ENCODE data around the gene GFI1.

GFI1 gene

DNA sequence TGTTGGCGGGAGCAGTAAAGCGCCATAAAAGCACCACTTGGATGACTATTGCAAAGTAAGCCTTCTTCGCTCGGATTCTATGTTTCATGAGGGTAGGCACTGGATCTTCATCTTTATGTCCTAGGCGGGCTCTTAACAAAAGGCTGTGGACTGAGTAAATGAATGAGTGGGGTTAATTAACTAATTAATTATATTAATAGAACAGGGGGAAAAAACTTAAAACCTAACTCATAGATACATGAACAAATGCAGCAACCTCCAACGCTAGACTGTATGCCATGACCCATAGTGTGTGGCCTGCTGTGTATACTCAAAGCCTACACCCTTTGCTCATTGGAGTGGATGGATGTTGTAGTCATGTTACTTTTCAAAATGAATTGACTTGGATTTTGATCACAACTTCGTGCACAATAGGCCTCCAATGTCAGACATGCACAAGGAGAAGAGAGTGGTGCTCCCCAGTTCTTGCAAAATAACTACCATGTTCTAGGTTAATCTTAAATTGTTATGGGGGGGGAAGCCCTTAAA lies 417 bp upstream of the GFI1 start:
- DNase-seq, result no peak

- DNase-seq, result peak; percentile 36
Observed at GRCh38 chr1:92485381-92486250, 1.1 kb downstream of the GFI1 start.

DNA sequence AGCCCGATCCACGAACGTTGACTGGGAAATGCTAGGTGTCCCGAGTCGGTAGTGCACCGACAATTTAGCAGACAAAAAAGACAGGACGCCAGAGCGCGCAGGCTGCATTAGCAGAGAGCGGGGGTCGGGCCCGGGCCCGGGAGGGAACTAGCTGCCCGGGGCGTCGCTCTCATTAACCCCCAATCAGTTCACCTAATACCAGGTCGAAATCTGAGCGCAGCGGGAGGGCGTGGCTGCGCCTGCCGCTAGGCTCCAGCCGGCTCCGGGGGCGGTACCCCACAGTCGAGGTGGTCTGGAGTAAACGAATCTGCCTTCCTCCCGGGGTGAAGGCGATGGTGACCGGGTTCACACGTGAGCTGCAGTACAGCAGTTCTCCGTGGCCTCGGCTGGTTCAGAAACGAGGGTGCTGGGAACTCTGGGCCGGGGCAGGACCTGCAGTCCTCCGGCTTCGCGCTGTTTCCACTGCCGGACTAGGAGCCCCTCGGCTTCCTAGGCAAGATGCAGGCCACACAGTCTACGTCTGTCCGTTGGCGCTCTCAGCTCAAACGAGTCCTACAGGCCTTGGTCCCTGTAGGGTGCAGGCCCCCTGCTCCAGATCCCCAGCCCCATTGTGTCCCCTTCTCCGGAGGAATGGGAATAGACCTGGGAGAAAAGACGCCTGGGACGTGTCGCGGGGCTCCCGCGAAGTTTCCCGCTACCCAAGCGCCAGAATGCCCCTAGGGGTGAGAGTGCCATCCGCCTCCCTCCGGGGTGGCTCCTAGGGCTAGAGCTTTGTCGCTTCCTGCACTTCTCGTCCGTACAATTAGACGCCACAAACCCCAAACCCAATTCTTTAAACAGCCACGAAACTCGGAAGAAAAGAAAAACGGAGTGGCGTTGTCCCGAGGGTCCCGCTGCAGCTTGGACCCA lies 2.0 kb downstream of the GFI1 start:
- DNase-seq, result peak; percentile 37

DNA sequence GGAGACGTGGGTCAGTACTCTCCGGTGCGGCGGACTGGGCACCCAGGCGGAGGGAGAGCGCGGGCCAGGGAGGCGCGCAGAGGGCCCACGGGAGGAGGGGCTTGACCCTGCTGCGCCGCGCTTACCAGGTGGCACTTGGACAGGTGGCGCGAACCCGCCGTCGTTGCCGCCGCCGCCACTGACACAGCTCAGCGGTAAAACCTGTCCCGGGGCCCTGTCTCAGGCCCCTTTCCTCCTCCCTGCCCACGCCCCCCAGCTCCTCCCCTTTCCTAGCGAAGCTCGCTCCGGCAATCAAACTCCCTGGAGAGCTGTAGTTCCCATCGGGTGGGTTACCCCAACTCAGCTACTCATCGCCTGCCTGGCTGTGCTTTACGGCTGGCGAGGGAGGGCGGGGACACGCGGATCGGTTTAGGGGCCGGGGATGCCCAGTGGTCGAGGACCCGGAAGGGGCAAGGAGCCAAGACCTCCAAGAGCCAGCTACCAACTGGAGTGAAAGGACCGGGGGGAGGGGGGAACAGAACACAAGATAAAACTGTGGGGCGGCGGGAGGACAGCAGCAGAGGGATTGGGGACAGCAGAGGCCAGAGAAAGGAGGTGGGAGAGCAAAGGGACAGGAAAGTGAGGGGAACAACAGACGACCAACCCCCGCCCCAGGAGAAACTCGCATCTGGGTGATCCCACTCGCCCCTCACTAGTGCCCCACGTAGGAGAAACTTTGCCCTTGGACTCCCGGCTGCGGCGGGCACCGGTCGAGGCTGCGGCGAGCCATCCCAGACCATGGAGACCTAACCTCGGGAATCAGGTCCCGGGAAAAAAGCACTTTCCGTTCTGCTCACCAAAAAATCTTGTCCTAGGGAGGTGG lies 2.9 kb downstream of the GFI1 start:
- peak; percentile 34 for DNase-seq

GRCh38 chr1:92482665-92483609 lies 3.8 kb downstream of the GFI1 start:
- DNase-seq, result peak; percentile 43

GRCh38 chr1:92481971-92482664 lies 4.6 kb downstream of the GFI1 start:
- peak; percentile 35 for DNase-seq

DNA sequence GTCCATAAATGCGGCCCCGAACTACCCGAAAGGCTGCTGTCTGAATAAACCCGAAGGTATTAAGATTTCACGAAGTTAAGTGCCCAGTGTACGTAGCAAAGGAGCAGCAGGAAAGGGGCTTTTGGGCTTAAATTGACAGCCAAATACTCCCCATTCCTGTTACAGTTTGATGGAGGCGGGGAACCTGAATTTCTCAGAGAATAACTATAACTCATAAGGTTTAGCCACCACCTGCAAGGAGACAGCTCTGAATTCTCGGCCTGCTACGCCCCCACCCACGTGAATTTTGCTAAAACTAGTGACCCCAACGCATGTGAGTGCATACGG lies 5.2 kb downstream of the GFI1 start:
- no peak for DNase-seq

GRCh38 chr1:92480813-92481598 lies 5.7 kb downstream of the GFI1 start:
- DNase-seq, result no peak

DNA sequence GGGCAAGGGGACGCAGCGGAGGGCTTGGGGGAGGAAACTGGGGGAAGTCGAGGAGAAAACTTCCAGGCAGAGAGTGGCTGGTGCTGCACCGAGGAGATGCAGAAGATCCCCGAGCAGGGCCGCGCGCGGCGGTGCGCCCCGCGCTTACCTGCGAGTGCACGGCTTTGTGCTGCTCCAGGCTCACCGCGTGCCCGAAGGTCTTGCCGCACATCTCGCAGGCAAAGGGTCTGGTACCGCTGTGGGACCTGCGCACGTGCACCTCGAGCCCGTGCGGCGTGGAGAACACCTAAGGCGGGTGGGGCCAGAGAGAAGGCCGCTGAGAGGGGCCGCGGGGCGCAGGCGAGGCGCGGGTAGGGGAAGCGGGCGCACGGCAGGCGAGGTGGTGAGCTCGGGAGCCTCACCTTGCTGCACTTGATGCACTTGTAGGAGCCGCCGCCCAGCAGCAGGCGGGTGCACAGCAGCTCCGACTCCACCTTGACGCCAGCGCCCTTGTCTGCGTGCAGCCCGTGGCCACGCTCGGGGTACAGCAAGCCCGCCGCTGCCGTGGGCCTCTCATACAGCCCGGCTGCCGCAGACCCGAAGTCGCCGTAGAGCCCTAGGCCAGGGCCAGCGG lies 6.4 kb downstream of the GFI1 start:
- DNase-seq, result no peak

DNA sequence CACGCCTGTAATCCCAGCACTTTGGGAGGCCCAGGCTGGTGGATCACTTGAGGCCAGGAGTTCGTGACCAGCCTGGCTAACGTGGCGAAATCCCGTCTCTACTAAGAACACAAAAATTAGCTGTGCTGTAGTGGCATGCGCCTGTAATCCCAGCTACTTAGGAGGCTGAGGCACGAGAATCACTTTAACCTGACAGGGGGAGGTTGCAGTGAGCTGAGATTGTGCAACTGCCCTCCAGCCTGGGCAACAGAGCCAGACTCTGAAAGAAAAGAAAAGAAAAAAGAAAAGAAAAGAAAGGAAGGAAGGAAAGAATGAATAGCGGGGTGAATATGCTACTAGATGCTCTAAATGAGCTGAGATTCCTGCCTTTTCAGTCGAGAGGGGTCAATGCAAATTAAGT lies 7.1 kb downstream of the GFI1 start:
- DNase-seq, result no peak

- DNase-seq, result no peak
Observed at GRCh38 chr1:92478393-92478792, 8.3 kb downstream of the GFI1 start.

- no peak for DNase-seq
Observed at GRCh38 chr1:92476071-92476631, 10.6 kb downstream of the GFI1 start.

GRCh38 chr1:92475029-92475428 lies 11.7 kb downstream of the GFI1 start:
- no peak for DNase-seq

DNA sequence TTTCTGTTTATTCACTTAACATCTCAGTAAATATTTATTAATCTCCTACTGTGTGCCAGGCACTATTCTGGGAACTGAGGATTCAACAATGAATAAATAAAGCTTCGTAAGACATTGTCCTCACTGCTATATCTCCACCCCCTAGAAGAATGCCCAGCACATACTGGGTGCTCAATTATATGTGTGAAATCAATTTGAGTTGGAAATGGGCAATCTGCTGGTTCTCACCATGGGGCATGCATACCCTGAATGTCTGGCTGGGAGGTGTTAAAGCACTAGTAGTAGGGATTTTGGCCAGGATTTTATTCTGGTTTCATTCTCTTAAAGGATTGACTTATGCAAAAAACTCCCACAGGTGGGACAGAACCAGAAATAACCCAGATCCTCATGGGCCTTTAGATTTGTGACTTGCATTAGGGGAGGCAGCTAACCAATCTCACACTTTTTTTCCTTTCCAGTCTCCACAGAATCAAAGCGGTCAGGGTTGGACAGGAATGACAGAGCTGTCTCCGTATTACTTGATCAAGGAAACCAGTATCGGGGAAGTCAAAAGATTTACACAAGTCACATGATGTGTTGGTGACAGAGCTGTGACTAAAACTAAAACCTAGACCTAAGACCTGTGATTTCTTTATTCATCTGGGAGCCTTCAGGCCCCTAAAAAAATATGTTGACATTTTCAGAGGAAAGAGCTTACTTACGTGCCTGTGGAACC lies 12.8 kb downstream of the GFI1 start:
- no peak for DNase-seq

DNA sequence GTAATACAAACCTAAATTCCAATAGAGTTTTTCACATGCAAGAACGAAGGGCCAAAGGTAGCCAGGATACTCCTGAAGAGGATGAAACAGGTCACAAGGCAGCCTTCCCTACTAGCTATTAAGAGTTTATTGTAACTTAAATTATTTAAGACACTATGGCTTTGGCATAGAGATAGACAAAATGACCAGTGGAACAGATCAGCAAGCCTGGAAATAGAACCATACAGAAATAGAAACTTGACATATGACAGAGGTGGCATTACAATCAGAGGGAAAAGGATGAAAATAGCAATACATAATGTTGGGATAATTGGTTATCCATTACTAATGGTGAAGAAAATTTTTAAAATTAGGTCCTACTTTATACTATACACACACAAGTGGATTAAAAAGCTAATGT lies 16.5 kb downstream of the GFI1 start:
- no peak for DNase-seq

DNA sequence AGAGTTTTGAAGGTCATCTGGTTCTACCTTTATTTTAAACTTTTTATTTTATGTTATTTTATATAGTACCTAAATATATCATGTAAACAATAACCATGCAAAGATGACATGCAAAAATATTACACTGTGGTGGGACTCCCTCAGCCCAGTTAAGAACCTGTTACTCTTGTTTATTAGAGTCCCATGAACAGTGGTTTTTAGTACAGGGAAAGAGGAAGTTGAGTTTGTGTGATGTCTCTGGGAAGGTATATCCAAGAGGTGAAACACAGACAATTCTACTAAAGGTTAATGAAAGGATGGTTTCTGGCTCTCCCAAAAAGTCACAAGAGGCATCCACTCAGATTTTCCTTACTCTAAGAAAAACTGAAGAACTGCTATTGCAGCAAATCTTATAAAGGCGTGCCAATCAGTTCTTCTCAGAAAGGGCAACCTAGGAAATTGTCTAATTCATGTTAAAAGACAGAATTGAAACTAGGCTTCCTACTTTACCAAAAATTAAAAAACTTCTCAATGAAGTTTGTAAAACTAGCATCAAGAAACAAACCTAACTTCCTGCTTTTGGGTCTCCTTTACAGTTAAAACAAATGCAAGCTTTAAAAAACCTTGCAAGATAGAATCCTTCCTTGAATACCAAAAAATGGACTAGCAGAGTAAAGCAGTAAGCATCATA lies 19.9 kb downstream of the GFI1 start:
- no peak for DNase-seq

DNA sequence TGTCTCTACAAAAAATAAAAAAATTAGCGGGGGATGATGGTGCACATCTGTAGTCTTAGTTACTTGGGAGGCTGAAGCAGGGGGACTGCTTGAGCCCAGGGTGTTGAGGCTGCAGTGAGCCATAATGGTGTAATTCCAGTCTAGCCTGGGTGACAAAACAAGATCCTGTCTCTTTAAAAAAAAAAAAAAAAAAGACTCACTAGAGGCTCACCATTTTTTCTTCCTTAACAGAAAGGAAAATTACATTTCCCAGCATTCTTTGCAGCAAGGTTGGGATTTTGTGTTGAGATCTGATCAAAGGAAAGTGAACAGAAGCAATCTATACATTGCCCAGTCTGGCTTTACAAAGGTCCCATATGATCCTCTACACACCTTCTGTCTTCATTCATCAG lies 21.5 kb downstream of the GFI1 start:
- DNase-seq, result no peak
